K562 (cell line): ENCODE results near the gene SLX4IP. TPM values are rescaled to one million over a fixed set of nuclear protein-coding genes. Genes with fewer than 3 reads are reported as not detected.
"Not testable (repeated sequence)": the region's sequence is repeated elsewhere in the genome, so short reads cannot be mapped to it uniquely, and the experiment has no call there.

Source experiments
- ATAC-seq: fragments of 200-7000 bp; cut with Tn5 transposase; 3 replicates; pipeline ENCODE4 v1.9.1; 2020; ENCODE audit warnings: moderate library complexity
- BruUV-seq: library from RNA; stranded (reverse); fragments of 400-500 nt; replicated peaks from 2 replicates; lab custom pipeline; 2021; lab: Mats Ljungman, UMichigan
- CTCF ChIA-PET: fragments of 300-600 bp; formaldehyde crosslinking; extraction: SDS; loops from one replicate; lab custom pipeline; 2021; ENCODE audit warnings: low intra/inter-chr PET ratio; lab: Yijun Ruan, JAX
- POLR2A ChIA-PET: fragments of 300-600, 350-650 bp; sonication (Branson Sonifier 250); formaldehyde crosslinking; extraction: SDS; loops from one replicate; lab custom pipeline; 2021; ENCODE audit warnings: antibody characterized with exemption, inconsistent platforms; lab: Yijun Ruan, JAX
- DNase-seq, 4 experiments: peaks; one replicate each; pipeline versions ENCODE4 v3.0.0 to v3.0.0-alpha.2; 2011 to 2018; ENCODE audit warnings: low spot score in 3 of 4, mixed read lengths in 3 of 4; ENCODE audit errors: extremely low read depth in 1 of 4
- FAIRE-seq: peaks from 2 replicates; lab custom pipeline; 2011; peaks lifted over from hg19 to GRCh38; lab: Jason Lieb, UNC
- H2AFZ ChIP-seq: 2 replicates; pipeline ENCODE4 v1.6.0; 2011; ENCODE audit warnings: low read depth, low read length, control low read depth, inconsistent platforms
- H3K27ac ChIP-seq: fragments of 200-600 bp; 3 replicates; pipeline ENCODE4 v1.8.0; 2011; ENCODE audit warnings: low read depth, mild to moderate bottlenecking, control low read depth, inconsistent platforms, low read length, moderate library complexity, mixed read lengths; ENCODE audit errors: extremely low read depth
- H3K27me3 ChIP-seq, 2 experiments: fragments of 300-600 bp in 1 of 2; 2 replicates in 1 of 2; 3 replicates in 1 of 2; pipeline versions ENCODE4 v1.6.0 to v1.8.0; 2011; ENCODE audit warnings: inconsistent platforms in 2 of 2, low read length in 2 of 2, mild to moderate bottlenecking in 1 of 2, mixed read lengths in 1 of 2, moderate library complexity in 1 of 2; ENCODE audit not compliant: control insufficient read depth in 2 of 2, insufficient read depth in 2 of 2
- H3K36me3 ChIP-seq: fragments of 300-600 bp; 3 replicates; pipeline ENCODE4 v1.8.0; 2011; ENCODE audit warnings: mild to moderate bottlenecking, low read length, inconsistent platforms; ENCODE audit not compliant: control insufficient read depth, insufficient read depth
- H3K4me1 ChIP-seq, 2 experiments: fragments of 200-600 bp in 1 of 2; replicated peaks in 1 of 2; 2 replicates in 1 of 2; 3 replicates in 1 of 2; pipeline versions ENCODE4 v1.5.1 to v1.8.0; 2011; ENCODE audit warnings: inconsistent platforms in 2 of 2, low read length in 2 of 2, mild to moderate bottlenecking in 1 of 2, mixed read lengths in 1 of 2, moderate library complexity in 1 of 2; ENCODE audit not compliant: control insufficient read depth in 2 of 2, insufficient read depth in 2 of 2
- H3K4me2 ChIP-seq: 2 replicates; pipeline ENCODE4 v1.6.1; 2011; ENCODE audit warnings: low read length, control low read depth, inconsistent platforms, mixed read lengths; ENCODE audit not compliant: insufficient read depth
- H3K4me3 ChIP-seq: fragments of 200-600 bp; sonication (generic), shearing (Covaris generic); 2 replicates; pipeline ENCODE4 v1.5.1; 2016; ENCODE audit warnings: control low read depth, inconsistent platforms
- H3K79me2 ChIP-seq: fragments of 200-600 bp; 3 replicates; pipeline ENCODE4 v1.8.0; 2011; ENCODE audit warnings: low read length, inconsistent platforms; ENCODE audit not compliant: control insufficient read depth, insufficient read depth
- H3K9ac ChIP-seq, 2 experiments: 2 replicates each; pipeline versions ENCODE4 v1.6.0 to v1.6.1; 2011; ENCODE audit warnings: low read depth in 2 of 2, low read length in 2 of 2, control low read depth in 1 of 2, inconsistent platforms in 1 of 2, mild to moderate bottlenecking in 1 of 2, mixed read lengths in 1 of 2; ENCODE audit not compliant: insufficient read depth in 1 of 2
- H3K9me1 ChIP-seq: one replicate; pipeline ENCODE4 v1.6.0; 2011; ENCODE audit warnings: inconsistent platforms, mild to moderate bottlenecking, low read length, moderate library complexity; ENCODE audit not compliant: control insufficient read depth, insufficient read depth
- H3K9me3 ChIP-seq: replicated peaks from 2 replicates; pipeline ENCODE4 v1.5.1; 2011; ENCODE audit warnings: low read depth, low read length, inconsistent platforms; ENCODE audit not compliant: control insufficient read depth, insufficient read depth
- H4K20me1 ChIP-seq: replicated peaks from 2 replicates; pipeline ENCODE4 v1.6.1; 2011; ENCODE audit warnings: low read length, inconsistent platforms, mixed read lengths; ENCODE audit not compliant: control insufficient read depth, insufficient read depth
- CEBPZ ChIP-seq: fragments of 150-350 bp; IDR thresholded peaks from 2 replicates; pipeline ENCODE4 v1.6.1; 2014; ENCODE audit warnings: low read depth, mild to moderate bottlenecking, low read length, borderline replicate concordance
- WGBS: fragments of 100-300 bp; shearing (Covaris generic); methylation state at CpG from one replicate; pipeline ENCODE4 v1.1.6; 2016; ENCODE audit warnings: low coverage, mixed read lengths; ENCODE audit not compliant: insufficient coverage; ENCODE audit errors: missing lambda C conversion rate; 5-methylcytosine and 5-hydroxymethylcytosine counted together
- in situ Hi-C: fragments of 300-500 bp; cut with MboI; formaldehyde crosslinking; loops from 4 replicates; pipeline ENCODE4 v1.15.0; 2018; ENCODE audit warnings: inconsistent platforms, mixed read lengths
- intact Hi-C: fragments of 100-400 bp; cut with micrococcal nuclease; formaldehyde crosslinking; loops from 2 replicates; pipeline ENCODE4 v1.14.2; 2022
- polyA plus RNA-seq, 8 experiments: library from polyadenylated mRNA; depleted of rRNA in 4 of 8; stranded (reverse) in 5 of 8; unstranded in 3 of 8; fragments of >200 nt; fragmentation: Nextera tagmentation in 2 of 8; fragmentation: Illumina TruSeq in 1 of 8; extraction: Ambion mirVana in 2 of 8; extraction: Trizol in 1 of 8; gene quantifications; 2 replicates each; pipeline versions ENCODE4 v1.2.1 to v1.2.3, GENCODE V29; 2011 to 2014; ENCODE audit warnings: inconsistent platforms in 1 of 8, missing spikeins in 1 of 8
- total RNA-seq, 7 experiments: library from RNA; depleted of rRNA in 6 of 7; stranded (reverse); fragments of >200 nt in 6 of 7; fragmentation: Illumina TruSeq in 2 of 7; extraction: Trizol in 2 of 7; gene quantifications; 2 replicates each; pipeline versions ENCODE4 v1.2.1 to v1.2.3, GENCODE V29; 2011 to 2021; ENCODE audit warnings: low replicate concordance in 1 of 7

SLX4IP gene
- total and polyA plus RNA-seq, 9 of the 15 experiments (the other 6 are each of a cell fraction or from before 2014, with no cell fraction given): 1.5 to 5.9 (median 3.5) TPM

- no peak for TF ChIP-seq CEBPZ
- TF ChIP-seq, all 486 proteins: peak for 0
Measured at GRCh38 chr20:10586296-10586695, 151.2 kb downstream of the SLX4IP start (continued).

- H3K4me3 ChIP-seq, ATAC-seq, H2AFZ ChIP-seq, BruUV-seq, POLR2A ChIA-PET, CTCF ChIA-PET, H4K20me1 ChIP-seq, H3K79me2 ChIP-seq, H3K9me3 ChIP-seq, H3K27me3 ChIP-seq, H3K4me2 ChIP-seq, FAIRE-seq, H3K9ac ChIP-seq, H3K9me1 ChIP-seq, H3K4me1 ChIP-seq, DNase-seq, H3K27ac ChIP-seq, intact Hi-C loops, in situ Hi-C loops, H3K36me3 ChIP-seq: not testable (repeated sequence)
- 71% methylated on average over 5 of the region's 10 CpGs for WGBS
Measured at GRCh38 chr20:10590446-10590845, 155.3 kb downstream of the SLX4IP start.
